GM21381 (cell line): ENCODE data around the gene PLVAP.

Experiments used
- ATAC-seq: cut with Tn5 transposase; IDR thresholded peaks from one replicate; pipeline ENCODE4 v1.9.1; 2021; ENCODE audit warnings: mild to moderate bottlenecking, moderate library complexity; ENCODE audit not compliant: unreplicated experiment

The PLVAP gene

GRCh38 chr19:17359905-17360800 lies 17.0 kb downstream of the PLVAP start:
- ATAC-seq = no peak

- ATAC-seq = no peak
These were observed 18.7 kb downstream of the PLVAP start for GRCh38 chr19:17358395-17358794.

- ATAC-seq = no peak
These were observed 19.4 kb downstream of the PLVAP start for GRCh38 chr19:17357724-17358123.

- no peak for ATAC-seq
These were observed 20.0 kb downstream of the PLVAP start for GRCh38 chr19:17357078-17357666.

- no peak for ATAC-seq
These were observed 23.8 kb downstream of the PLVAP start for GRCh38 chr19:17353386-17353785.

- ATAC-seq = no peak
These were observed 24.4 kb downstream of the PLVAP start for GRCh38 chr19:17352608-17353280.

GRCh38 chr19:17351815-17352435 lies 25.2 kb downstream of the PLVAP start:
- ATAC-seq = no peak

GRCh38 chr19:17348700-17349099 lies 28.4 kb downstream of the PLVAP start:
- ATAC-seq = no peak

GRCh38 chr19:17347877-17348276 lies 29.3 kb downstream of the PLVAP start:
- no peak for ATAC-seq

GRCh38 chr19:17347361-17347760 lies 29.8 kb downstream of the PLVAP start:
- ATAC-seq = no peak

- ATAC-seq = no peak
These were observed 31.0 kb downstream of the PLVAP start for GRCh38 chr19:17346109-17346671.

GRCh38 chr19:17341845-17342244 lies 35.3 kb downstream of the PLVAP start:
- ATAC-seq = no peak

- ATAC-seq = no peak
These were observed 35.8 kb downstream of the PLVAP start for GRCh38 chr19:17341386-17341785.

GRCh38 chr19:17340871-17341357 lies 36.2 kb downstream of the PLVAP start:
- ATAC-seq = no peak

- no peak for ATAC-seq
These were observed 36.8 kb downstream of the PLVAP start for GRCh38 chr19:17340302-17340870.

- ATAC-seq = no peak
These were observed 37.9 kb downstream of the PLVAP start for GRCh38 chr19:17339088-17339741.

- ATAC-seq = no peak
These were observed 38.6 kb downstream of the PLVAP start for GRCh38 chr19:17338433-17339078.

- ATAC-seq = no peak
These were observed 39.3 kb downstream of the PLVAP start for GRCh38 chr19:17337675-17338432.
